HepG2 (cell line): ENCODE data around the gene CYP27A1. TPM values are rescaled to one million over a fixed set of nuclear protein-coding genes. Genes with fewer than 3 reads are reported as not detected.

Experiments
- BRD4 ChIP-seq: sonication (generic); formaldehyde crosslinking; IDR thresholded peaks from 2 replicates; pipeline ENCODE4 v1.4.0; 2020; ENCODE audit warnings: missing genetic modification reagents
- CC2D1A ChIP-seq: sonication (generic); formaldehyde crosslinking; IDR thresholded peaks from 2 replicates; pipeline ENCODE4 v1.8.1; 2023; ENCODE audit warnings: mild to moderate bottlenecking, missing genetic modification reagents
- HES4 ChIP-seq: sonication (generic); formaldehyde crosslinking; IDR thresholded peaks from 2 replicates; pipeline ENCODE4 v1.9.0; 2021; ENCODE audit warnings: mild to moderate bottlenecking, missing genetic modification reagents, borderline replicate concordance
- JUN ChIP-seq: sonication (generic); formaldehyde crosslinking; IDR thresholded peaks from 2 replicates; pipeline ENCODE4 v1.4.0; 2020; ENCODE audit warnings: mild to moderate bottlenecking, missing genetic modification reagents
- NAIF1 ChIP-seq: sonication (generic); formaldehyde crosslinking; IDR thresholded peaks from 2 replicates; pipeline ENCODE4 v1.5.0; 2020; ENCODE audit warnings: mild to moderate bottlenecking, missing genetic modification reagents, borderline replicate concordance
- NFKBIZ ChIP-seq: IDR thresholded peaks from 2 replicates; pipeline ENCODE4 v1.6.1; 2018; ENCODE audit warnings: missing genetic modification reagents, missing compliant biosample characterization
- SMAD3 ChIP-seq: sonication (generic); formaldehyde crosslinking; IDR thresholded peaks from 2 replicates; pipeline ENCODE4 v1.4.0; 2020; ENCODE audit warnings: missing genetic modification reagents
- ZNF224 ChIP-seq: sonication (generic); formaldehyde crosslinking; IDR thresholded peaks from 2 replicates; pipeline ENCODE4 v1.5.0; 2020; ENCODE audit warnings: mild to moderate bottlenecking, missing genetic modification reagents
- ZNF3 ChIP-seq: IDR thresholded peaks from 2 replicates; pipeline ENCODE4 v1.7.0; 2017; ENCODE audit warnings: inconsistent platforms
- ZNF776 ChIP-seq: sonication (generic); formaldehyde crosslinking; IDR thresholded peaks from 2 replicates; pipeline ENCODE4 v1.4.0; 2020; ENCODE audit warnings: mild to moderate bottlenecking, missing genetic modification reagents
- polyA plus RNA-seq, 8 experiments: library from polyadenylated mRNA; depleted of rRNA in 3 of 8; stranded (reverse) in 7 of 8; unstranded in 1 of 8; fragments of >200 nt; fragmentation: Illumina TruSeq in 4 of 8; extraction: Trizol in 4 of 8; gene quantifications; 2 replicates each; pipeline versions ENCODE4 v1.2.1 to v1.2.3, GENCODE V29; 2011 to 2016; ENCODE audit warnings: low read depth in 4 of 8, missing spikeins in 1 of 8, mixed read lengths in 1 of 8; ENCODE audit not compliant: insufficient read depth in 1 of 8
- total RNA-seq, 5 experiments: library from RNA; depleted of rRNA; stranded (reverse); fragments of >200 nt; fragmentation: Illumina TruSeq; extraction: Trizol; gene quantifications; 2 replicates each; pipeline ENCODE4 v1.2.3, GENCODE V29; 2016; ENCODE audit warnings: low read depth in 1 of 5
- TF ChIP-seq, protein P1 (sequence below): IDR thresholded peaks from 2 replicates; pipeline ENCODE4 v1.6.1; 2012; ENCODE audit warnings: low read length, improper control_type of control experiment
- TF ChIP-seq, protein P2 (sequence below): sonication (generic); formaldehyde crosslinking; IDR thresholded peaks from 2 replicates; pipeline ENCODE4 v1.4.0; 2020; ENCODE audit warnings: missing genetic modification reagents
- TF ChIP-seq, protein P3 (sequence below): sonication (generic); formaldehyde crosslinking; conservative IDR thresholded peaks from 2 replicates; pipeline ENCODE4 v1.4.0; 2020; ENCODE audit warnings: missing genetic modification reagents
- TF ChIP-seq, protein P4 (sequence below): sonication (generic); formaldehyde crosslinking; IDR thresholded peaks from 2 replicates; pipeline ENCODE4 v1.4.0; 2020; ENCODE audit warnings: missing genetic modification reagents
- TF ChIP-seq, protein P5 (sequence below): sonication (generic); formaldehyde crosslinking; IDR thresholded peaks from 2 replicates; pipeline ENCODE4; 2020; ENCODE audit warnings: missing genetic modification reagents, mild to moderate bottlenecking, borderline replicate concordance

CYP27A1 gene
- total and polyA plus RNA-seq, 2 of the 13 experiments (the other 11 are each of a cell fraction or from before 2014, with no cell fraction given) = 157 to 266 TPM

DNA sequence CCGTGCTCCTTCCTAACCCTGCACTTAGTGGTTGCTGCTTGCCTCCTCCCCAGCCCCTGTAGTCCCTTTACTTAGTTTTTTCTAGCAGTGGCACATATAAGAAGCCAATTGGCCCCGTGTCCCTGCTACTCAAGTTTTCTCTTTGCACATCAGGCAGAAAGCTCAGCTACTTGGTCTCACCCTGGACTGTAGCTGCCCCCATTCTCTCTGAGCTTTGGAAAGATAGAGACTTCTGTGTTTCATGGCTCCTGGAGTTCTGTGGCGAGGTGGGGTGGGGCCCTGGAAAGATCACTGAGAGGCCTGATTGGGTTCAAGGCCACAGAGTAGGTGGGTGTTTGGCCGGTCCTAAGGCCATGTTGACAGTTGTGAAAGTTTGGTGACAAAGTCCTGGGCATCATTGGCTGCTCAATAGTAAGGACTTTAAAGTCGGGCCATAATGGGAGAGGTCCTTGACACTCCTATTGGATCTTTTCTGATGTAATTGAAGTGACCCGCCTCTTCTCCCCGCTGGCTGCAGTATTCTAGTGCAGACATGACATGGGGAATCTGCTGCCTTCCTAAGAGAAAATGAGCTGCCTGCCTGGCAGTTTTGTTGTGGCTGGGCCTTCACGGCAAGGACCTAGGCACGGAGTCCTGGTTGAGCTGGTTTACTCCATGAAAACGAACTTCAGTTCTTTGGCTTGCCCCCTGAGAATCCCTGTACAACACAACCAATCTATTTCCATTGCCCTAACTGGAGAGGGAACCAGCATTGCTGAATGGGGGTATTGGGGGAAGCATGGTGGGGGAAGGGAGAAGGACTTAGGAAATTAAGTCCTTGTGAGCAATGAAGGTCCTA is 26.2 kb upstream of the CYP27A1 start (continued):
- TF ChIP-seq ZNF224 (CRISPR knock-in tag) (no peak), JUN (CRISPR knock-in tag) (peak; percentile 92), ZNF776 (no peak), ZNF3 (CRISPR knock-in tag) (peak; percentile 55), NFKBIZ (CRISPR knock-in tag) (peak; percentile 91), HES4 (no peak), NAIF1 (no peak), SMAD3 (peak; percentile 100), CC2D1A (0 out of 2 replicates have a peak, but pooled peaks have one; percentile 72), BRD4 (CRISPR knock-in tag) (peak; percentile 95)
- TF ChIP-seq, protein P1, sequence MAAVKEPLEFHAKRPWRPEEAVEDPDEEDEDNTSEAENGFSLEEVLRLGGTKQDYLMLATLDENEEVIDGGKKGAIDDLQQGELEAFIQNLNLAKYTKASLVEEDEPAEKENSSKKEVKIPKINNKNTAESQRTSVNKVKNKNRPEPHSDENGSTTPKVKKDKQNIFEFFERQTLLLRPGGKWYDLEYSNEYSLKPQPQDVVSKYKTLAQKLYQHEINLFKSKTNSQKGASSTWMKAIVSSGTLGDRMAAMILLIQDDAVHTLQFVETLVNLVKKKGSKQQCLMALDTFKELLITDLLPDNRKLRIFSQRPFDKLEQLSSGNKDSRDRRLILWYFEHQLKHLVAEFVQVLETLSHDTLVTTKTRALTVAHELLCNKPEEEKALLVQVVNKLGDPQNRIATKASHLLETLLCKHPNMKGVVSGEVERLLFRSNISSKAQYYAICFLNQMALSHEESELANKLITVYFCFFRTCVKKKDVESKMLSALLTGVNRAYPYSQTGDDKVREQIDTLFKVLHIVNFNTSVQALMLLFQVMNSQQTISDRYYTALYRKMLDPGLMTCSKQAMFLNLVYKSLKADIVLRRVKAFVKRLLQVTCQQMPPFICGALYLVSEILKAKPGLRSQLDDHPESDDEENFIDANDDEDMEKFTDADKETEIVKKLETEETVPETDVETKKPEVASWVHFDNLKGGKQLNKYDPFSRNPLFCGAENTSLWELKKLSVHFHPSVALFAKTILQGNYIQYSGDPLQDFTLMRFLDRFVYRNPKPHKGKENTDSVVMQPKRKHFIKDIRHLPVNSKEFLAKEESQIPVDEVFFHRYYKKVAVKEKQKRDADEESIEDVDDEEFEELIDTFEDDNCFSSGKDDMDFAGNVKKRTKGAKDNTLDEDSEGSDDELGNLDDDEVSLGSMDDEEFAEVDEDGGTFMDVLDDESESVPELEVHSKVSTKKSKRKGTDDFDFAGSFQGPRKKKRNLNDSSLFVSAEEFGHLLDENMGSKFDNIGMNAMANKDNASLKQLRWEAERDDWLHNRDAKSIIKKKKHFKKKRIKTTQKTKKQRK = no peak
- TF ChIP-seq, protein P2, sequence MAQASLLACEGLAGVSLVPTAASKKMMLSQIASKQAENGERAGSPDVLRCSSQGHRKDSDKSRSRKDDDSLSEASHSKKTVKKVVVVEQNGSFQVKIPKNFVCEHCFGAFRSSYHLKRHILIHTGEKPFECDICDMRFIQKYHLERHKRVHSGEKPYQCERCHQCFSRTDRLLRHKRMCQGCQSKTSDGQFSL (CRISPR knock-in tag) = peak; percentile 81
- TF ChIP-seq, protein P3, sequence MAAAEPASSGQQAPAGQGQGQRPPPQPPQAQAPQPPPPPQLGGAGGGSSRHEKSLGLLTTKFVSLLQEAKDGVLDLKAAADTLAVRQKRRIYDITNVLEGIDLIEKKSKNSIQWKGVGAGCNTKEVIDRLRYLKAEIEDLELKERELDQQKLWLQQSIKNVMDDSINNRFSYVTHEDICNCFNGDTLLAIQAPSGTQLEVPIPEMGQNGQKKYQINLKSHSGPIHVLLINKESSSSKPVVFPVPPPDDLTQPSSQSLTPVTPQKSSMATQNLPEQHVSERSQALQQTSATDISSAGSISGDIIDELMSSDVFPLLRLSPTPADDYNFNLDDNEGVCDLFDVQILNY (CRISPR knock-in tag) = no peak; the same call in 1 of the 2 replicates
- TF ChIP-seq, protein P4, sequence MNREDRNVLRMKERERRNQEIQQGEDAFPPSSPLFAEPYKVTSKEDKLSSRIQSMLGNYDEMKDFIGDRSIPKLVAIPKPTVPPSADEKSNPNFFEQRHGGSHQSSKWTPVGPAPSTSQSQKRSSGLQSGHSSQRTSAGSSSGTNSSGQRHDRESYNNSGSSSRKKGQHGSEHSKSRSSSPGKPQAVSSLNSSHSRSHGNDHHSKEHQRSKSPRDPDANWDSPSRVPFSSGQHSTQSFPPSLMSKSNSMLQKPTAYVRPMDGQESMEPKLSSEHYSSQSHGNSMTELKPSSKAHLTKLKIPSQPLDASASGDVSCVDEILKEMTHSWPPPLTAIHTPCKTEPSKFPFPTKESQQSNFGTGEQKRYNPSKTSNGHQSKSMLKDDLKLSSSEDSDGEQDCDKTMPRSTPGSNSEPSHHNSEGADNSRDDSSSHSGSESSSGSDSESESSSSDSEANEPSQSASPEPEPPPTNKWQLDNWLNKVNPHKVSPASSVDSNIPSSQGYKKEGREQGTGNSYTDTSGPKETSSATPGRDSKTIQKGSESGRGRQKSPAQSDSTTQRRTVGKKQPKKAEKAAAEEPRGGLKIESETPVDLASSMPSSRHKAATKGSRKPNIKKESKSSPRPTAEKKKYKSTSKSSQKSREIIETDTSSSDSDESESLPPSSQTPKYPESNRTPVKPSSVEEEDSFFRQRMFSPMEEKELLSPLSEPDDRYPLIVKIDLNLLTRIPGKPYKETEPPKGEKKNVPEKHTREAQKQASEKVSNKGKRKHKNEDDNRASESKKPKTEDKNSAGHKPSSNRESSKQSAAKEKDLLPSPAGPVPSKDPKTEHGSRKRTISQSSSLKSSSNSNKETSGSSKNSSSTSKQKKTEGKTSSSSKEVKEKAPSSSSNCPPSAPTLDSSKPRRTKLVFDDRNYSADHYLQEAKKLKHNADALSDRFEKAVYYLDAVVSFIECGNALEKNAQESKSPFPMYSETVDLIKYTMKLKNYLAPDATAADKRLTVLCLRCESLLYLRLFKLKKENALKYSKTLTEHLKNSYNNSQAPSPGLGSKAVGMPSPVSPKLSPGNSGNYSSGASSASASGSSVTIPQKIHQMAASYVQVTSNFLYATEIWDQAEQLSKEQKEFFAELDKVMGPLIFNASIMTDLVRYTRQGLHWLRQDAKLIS (CRISPR knock-in tag) = no peak; the same call in 1 of the 2 replicates
- TF ChIP-seq, protein P5, sequence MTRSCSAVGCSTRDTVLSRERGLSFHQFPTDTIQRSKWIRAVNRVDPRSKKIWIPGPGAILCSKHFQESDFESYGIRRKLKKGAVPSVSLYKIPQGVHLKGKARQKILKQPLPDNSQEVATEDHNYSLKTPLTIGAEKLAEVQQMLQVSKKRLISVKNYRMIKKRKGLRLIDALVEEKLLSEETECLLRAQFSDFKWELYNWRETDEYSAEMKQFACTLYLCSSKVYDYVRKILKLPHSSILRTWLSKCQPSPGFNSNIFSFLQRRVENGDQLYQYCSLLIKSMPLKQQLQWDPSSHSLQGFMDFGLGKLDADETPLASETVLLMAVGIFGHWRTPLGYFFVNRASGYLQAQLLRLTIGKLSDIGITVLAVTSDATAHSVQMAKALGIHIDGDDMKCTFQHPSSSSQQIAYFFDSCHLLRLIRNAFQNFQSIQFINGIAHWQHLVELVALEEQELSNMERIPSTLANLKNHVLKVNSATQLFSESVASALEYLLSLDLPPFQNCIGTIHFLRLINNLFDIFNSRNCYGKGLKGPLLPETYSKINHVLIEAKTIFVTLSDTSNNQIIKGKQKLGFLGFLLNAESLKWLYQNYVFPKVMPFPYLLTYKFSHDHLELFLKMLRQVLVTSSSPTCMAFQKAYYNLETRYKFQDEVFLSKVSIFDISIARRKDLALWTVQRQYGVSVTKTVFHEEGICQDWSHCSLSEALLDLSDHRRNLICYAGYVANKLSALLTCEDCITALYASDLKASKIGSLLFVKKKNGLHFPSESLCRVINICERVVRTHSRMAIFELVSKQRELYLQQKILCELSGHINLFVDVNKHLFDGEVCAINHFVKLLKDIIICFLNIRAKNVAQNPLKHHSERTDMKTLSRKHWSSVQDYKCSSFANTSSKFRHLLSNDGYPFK (CRISPR knock-in tag) = peak; percentile 62; the same call in 1 of the 2 replicates
